ENCODE measurements around the gene PRMT3. TPM values are rescaled to one million over a fixed set of nuclear protein-coding genes. Genes with fewer than 3 reads are reported as not detected.
"Not testable (repeated sequence)": the region's sequence is repeated elsewhere in the genome, so short reads cannot be mapped to it uniquely, and the experiment has no call there.

PRMT3 gene
- total and polyA plus RNA-seq, 2 donors (not counting 1 experiment from before 2014, with no cell fraction given), result 6.0 to 18.3 TPM

- Mint-ChIP-seq H3K4me1 (peaks cover 57% of the 10 kb centered on the region), H3K9me3 (ENCODE audit: insufficient read depth) (no peaks in the 10 kb centered on the region), H3K27ac (peak overlapping the region; percentile 76), H3K4me3 (peak overlapping the region; percentile 88), H3K27me3 (no peaks in the 10 kb centered on the region)
- 46% methylated on average over 4 of the region's 6 CpGs for WGBS (ENCODE audit: insufficient coverage)
- TF ChIP-seq EZH2 (IDR thresholded peaks at IDR 0.05; ENCODE audit: borderline replicate concordance, insufficient read depth, low read depth, low read length, poor library complexity, severe bottlenecking) (no peak), CTCF (IDR thresholded peaks at IDR 0.05) (no peak)
- Histone ChIP-seq H3K36me3 (replicated peaks in 1 of 2; ENCODE audit: control extremely low read depth in 1 of 2, control insufficient read depth in 1 of 2, extremely low read depth in 1 of 2, insufficient read depth in 2 of 2, low read length in 1 of 2) (peaks cover 7 to 9% of the 10 kb centered on the region in 2 experiments), H3K4me3 (ENCODE audit: control extremely low read depth in 1 of 5, extremely low read depth in 1 of 5, insufficient read depth in 1 of 5, low read depth in 2 of 5, low read length in 4 of 5) (peak overlapping the region; percentile 75 to 88 (median 80)), H3K9ac (ENCODE audit: low read length) (peak overlapping the region; percentile 92), H3K79me2 (ENCODE audit: control insufficient read depth, insufficient read depth, low read length) (peaks cover 11% of the 10 kb centered on the region), H4K20me1 (ENCODE audit: control insufficient read depth, insufficient read depth, low read length, poor library complexity, severe bottlenecking) (no peaks in the 10 kb centered on the region), H3K9me3 (ENCODE audit: control extremely low read depth in 1 of 3, control insufficient read depth in 2 of 3, insufficient read depth in 1 of 3, low read length in 2 of 3) (no peaks in the 10 kb centered on the region), H2AFZ (ENCODE audit: insufficient read depth, low read depth, low read length, poor library complexity, severe bottlenecking) (peak overlapping the region; percentile 98), H3K4me2 (replicated peaks; ENCODE audit: low read depth, low read length, poor library complexity, severe bottlenecking) (peak overlapping the region; percentile 93), H3K4me1 (ENCODE audit: control insufficient read depth in 2 of 2, insufficient read depth in 2 of 2, low read length in 2 of 2) (peaks cover 22 to 31% of the 10 kb centered on the region in 2 donors), H3K27me3 (replicated peaks in 1 of 4; ENCODE audit: control extremely low read depth in 1 of 4, control insufficient read depth in 3 of 4, insufficient read depth in 4 of 4, low read length in 3 of 4) (no peaks in the 10 kb centered on the region), H3K27ac (ENCODE audit: low read length in 2 of 2) (peak overlapping the region in 1 of 2 donors; percentile 82)
- no peak for ATAC-seq (ENCODE audit: low read depth)
- peak; percentile 21 for DNase-seq
- CTCF ChIA-PET, result interaction anchor here (0.7 to 2.8 kb wide), 2 partner anchors 11 to 22 kb away, joined by 3 to 19 read pairs; no protein-coding TSS in a partner anchor
- intact Hi-C loops (cut with micrococcal nuclease), result loop anchor here (5.0 to 10.0 kb wide), 2 partner anchors 1732 to 1970 kb away; partner anchors contain the start of genes LDHA and SPTY2D1
- POLR2A ChIA-PET, result interaction anchor here (1.0 kb wide), 1 partner anchor 22 kb away, joined by 3 read pairs; no protein-coding TSS in a partner anchor
Measured at GRCh38 chr11:20364341-20364792, 23.1 kb upstream of the PRMT3 start.

GRCh38 chr11:20365465-20365864 is 22.1 kb upstream of the PRMT3 start:
- H3K9me3 ChIP-seq (ENCODE audit: control extremely low read depth in 1 of 3, control insufficient read depth in 2 of 3, insufficient read depth in 1 of 3, low read length in 2 of 3); H2AFZ ChIP-seq (ENCODE audit: insufficient read depth, low read depth, low read length, poor library complexity, severe bottlenecking); POLR2A ChIA-PET; H3K27me3 ChIP-seq (replicated peaks in 1 of 4; ENCODE audit: control extremely low read depth in 1 of 4, control insufficient read depth in 3 of 4, insufficient read depth in 4 of 4, low read length in 3 of 4); H3K27me3 Mint-ChIP-seq; H4K20me1 ChIP-seq (ENCODE audit: control insufficient read depth, insufficient read depth, low read length, poor library complexity, severe bottlenecking); H3K27ac Mint-ChIP-seq; H3K4me3 ChIP-seq (ENCODE audit: control extremely low read depth in 1 of 5, extremely low read depth in 1 of 5, insufficient read depth in 1 of 5, low read depth in 2 of 5, low read length in 4 of 5); ATAC-seq (ENCODE audit: low read depth); H3K9ac ChIP-seq (ENCODE audit: low read length); H3K4me2 ChIP-seq (replicated peaks; ENCODE audit: low read depth, low read length, poor library complexity, severe bottlenecking); DNase-seq; H3K4me3 Mint-ChIP-seq; H3K9me3 Mint-ChIP-seq (ENCODE audit: insufficient read depth); CTCF ChIA-PET; H3K27ac ChIP-seq (ENCODE audit: low read length in 2 of 2): not testable (repeated sequence)
- Histone ChIP-seq H3K4me1 (ENCODE audit: control insufficient read depth in 2 of 2, insufficient read depth in 2 of 2, low read length in 2 of 2) (peaks cover 18 to 26% of the 10 kb centered on the region in 2 donors), H3K36me3 (replicated peaks in 1 of 2; ENCODE audit: control extremely low read depth in 1 of 2, control insufficient read depth in 1 of 2, extremely low read depth in 1 of 2, insufficient read depth in 2 of 2, low read length in 1 of 2) (peaks cover 7 to 13% of the 10 kb centered on the region in 2 experiments), H3K79me2 (ENCODE audit: control insufficient read depth, insufficient read depth, low read length) (peaks cover 11% of the 10 kb centered on the region)
- peaks cover 50% of the 10 kb centered on the region for H3K4me1 Mint-ChIP-seq
- intact Hi-C loops (cut with micrococcal nuclease), result loop anchor here (10.0 kb wide), 1 partner anchor 1971 kb away; the partner anchor contains the start of gene LDHA
- WGBS (ENCODE audit: insufficient coverage), result 97% methylated on average over 4 of the region's 6 CpGs
